Measurements from ENCODE around the gene PDE6H.

GRCh38 chr12:15013634-15014179, 40.9 kb downstream of the PDE6H start:
- no peak for TF ChIP-seq CTCF (conservative IDR thresholded peaks at IDR 0.05; ENCODE audit: low read depth, low read length)
- no peak for TF ChIP-seq EZH2 (IDR thresholded peaks at IDR 0.05; ENCODE audit: borderline replicate concordance, low read depth, low read length, poor library complexity, severe bottlenecking)

Measured in A673 (cell line).